ENCODE results near the gene CDC42BPA.

GRCh38 chr1:227342075-227342829, 24.0 kb upstream of the CDC42BPA start:
- TF ChIP-seq, protein P1, sequence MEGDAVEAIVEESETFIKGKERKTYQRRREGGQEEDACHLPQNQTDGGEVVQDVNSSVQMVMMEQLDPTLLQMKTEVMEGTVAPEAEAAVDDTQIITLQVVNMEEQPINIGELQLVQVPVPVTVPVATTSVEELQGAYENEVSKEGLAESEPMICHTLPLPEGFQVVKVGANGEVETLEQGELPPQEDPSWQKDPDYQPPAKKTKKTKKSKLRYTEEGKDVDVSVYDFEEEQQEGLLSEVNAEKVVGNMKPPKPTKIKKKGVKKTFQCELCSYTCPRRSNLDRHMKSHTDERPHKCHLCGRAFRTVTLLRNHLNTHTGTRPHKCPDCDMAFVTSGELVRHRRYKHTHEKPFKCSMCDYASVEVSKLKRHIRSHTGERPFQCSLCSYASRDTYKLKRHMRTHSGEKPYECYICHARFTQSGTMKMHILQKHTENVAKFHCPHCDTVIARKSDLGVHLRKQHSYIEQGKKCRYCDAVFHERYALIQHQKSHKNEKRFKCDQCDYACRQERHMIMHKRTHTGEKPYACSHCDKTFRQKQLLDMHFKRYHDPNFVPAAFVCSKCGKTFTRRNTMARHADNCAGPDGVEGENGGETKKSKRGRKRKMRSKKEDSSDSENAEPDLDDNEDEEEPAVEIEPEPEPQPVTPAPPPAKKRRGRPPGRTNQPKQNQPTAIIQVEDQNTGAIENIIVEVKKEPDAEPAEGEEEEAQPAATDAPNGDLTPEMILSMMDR (IDR thresholded peaks at IDR 0.05) = no peak
- no peak for TF ChIP-seq POLR2A (IDR thresholded peaks at IDR 0.05)
